CD4-positive, alpha-beta T cell treated with Interleukin-17A for 4 hours (primary cell): ENCODE results near the gene CCHCR1.

Experiments used
- DNase-seq: peaks from one replicate; pipeline ENCODE4 v3.0.0-alpha.2; 2020; ENCODE audit warnings: mixed read lengths

The CCHCR1 gene

DNA sequence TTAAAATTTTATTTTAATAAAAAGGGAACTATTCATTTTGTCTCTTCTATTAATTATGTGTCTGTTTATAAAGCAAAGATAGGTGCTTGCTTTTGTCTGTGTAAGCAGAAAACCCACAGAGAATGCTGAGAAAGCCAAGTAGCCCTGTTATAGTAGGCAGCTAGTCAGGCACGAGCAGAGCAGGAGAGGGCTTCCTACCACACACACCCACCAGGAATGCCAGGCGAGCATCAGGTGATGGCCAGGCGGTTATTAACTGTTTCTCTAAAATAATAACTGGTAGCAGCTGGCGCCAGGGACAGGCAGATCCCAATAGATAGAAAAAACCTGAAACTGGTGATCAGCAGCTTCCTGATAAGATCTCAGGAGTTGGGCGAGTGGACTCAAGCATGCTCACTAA, 60.9 kb downstream of the CCHCR1 start:
- DNase-seq: no peak

DNA sequence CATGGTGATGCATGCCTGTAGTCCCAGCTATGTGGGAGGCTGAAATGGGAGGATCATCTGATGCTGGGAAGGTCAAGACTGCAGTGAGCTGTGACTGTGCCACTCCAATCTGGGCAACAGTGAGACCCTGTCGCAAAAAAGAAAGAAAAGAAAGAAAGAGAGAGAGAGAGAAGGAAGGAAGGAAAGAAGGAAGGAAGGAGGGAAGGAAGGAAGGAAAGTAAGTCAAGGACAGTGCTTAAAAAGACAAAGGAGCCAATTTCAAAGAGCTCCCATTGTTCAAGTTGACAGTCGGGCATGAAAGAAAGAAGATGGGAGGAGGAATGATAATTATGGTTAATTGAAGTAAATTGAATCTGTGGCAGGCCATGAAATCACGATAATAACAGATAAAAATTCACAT, 61.4 kb downstream of the CCHCR1 start:
- no peak for DNase-seq

DNA sequence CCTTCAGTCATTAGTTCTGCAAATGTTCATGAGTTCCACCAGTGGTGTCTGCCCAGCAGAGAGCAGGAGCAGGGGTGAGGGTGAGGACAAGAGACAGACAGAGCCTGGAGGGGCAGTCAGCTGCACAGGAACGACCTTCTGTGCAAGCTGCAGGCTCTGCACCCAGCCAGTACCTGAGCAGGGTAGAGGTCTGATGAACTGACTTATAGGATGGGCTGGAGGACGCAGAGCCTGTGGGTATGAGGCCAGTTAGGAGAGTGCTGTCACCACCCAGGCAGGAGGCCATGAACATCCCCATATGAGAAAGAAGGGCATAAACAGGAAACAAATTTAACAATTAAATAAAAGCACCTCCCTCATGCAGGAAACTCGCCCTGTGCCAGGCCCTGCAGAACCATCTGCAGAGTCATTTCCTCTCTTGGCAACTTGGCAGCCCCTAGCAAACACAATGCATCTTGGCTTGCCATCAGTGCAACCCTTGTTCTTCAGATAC, 63.2 kb downstream of the CCHCR1 start:
- DNase-seq: peak; percentile 74

DNA sequence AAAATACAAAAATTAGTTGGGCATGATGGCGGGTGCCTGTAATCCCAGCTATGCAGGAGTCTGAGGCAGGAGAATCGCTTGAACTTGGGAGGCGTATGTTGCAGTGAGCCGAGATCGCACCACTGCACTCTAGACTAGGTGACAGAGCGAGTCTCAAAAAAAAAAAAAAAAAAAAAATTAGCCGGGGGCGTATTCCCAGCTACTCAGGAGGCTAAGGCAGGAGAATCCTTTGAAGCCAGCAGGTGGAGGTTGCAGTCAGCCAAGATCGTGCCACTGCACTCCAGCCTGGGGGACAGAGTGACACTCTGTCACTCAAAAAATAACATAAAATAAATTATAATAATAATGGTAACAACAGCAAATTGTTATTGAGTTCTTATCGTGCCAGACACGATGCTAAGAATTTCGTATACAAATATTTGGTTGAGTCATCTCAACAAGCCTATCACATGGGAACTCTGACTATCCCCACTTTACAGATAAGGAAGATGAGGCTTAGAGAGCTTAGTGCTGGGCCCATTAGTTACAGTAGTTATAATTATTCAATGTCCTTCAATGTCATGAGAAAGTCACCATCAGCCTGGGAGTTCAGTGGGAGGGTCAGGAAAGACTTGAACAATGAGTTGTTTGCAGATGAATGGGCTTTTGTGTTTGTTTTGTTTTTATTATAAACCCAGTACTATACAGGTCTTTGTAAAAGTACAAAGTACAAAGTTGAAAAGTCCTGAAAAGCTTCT, 64.7 kb downstream of the CCHCR1 start:
- DNase-seq: no peak
